Measurements from ENCODE around the gene GSC2. TPM values are rescaled to one million over a fixed set of nuclear protein-coding genes. Genes with fewer than 3 reads are reported as not detected.

The GSC2 gene
- total RNA-seq, 4 donors from 2014 or later, result not detected

DNA sequence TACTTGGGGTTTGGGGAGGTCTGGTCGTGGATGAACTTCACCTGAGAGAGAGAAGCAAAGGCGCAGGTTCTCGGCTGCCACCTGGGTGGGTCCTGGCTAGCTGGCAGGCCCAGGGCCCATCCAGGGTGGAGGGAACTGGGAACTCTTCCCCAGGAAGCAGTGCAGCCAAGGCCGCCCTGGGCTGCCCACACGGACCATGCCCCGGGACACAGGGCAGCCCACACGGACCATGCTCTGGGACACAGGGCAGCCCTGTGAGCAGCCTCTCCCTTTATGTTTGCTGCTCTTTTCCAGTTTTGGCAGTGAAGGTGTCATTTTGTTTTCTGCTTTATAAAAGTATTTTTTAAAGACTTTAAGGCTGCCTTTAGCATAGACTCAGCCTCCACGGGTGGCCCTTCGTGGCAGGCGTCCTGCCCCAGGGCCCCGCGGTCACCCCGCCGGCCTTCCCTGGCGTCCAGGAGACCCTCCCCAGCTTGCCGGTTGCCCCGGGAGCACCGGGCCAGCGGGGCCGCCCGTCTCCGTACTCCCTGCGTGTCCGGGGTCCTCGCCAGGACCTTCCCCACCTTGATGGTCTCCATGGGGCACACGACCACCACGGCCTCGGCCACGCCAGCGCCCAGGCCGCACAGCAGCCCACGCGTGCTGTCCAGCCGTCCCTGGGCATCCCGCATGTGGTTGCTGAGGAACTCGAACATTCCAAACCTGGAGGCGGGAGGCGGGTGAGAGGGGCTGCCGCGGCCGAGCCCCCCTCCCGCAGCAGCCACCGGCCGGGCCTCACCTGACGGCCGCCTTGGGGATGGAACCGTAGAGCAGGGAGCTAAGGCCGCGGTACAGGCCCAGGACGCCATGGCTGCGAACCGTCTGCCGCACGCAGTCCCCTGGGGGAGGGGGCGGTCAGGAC is 27.3 kb upstream of the GSC2 start:
- H3K9me3 ChIP-seq, result no peaks in the 10 kb centered on the region
- TF ChIP-seq EP300 (IDR thresholded peaks at IDR 0.05), result no peak
- TF ChIP-seq POLR2AphosphoS5 (IDR thresholded peaks at IDR 0.05), result no peak
- TF ChIP-seq, protein P1, sequence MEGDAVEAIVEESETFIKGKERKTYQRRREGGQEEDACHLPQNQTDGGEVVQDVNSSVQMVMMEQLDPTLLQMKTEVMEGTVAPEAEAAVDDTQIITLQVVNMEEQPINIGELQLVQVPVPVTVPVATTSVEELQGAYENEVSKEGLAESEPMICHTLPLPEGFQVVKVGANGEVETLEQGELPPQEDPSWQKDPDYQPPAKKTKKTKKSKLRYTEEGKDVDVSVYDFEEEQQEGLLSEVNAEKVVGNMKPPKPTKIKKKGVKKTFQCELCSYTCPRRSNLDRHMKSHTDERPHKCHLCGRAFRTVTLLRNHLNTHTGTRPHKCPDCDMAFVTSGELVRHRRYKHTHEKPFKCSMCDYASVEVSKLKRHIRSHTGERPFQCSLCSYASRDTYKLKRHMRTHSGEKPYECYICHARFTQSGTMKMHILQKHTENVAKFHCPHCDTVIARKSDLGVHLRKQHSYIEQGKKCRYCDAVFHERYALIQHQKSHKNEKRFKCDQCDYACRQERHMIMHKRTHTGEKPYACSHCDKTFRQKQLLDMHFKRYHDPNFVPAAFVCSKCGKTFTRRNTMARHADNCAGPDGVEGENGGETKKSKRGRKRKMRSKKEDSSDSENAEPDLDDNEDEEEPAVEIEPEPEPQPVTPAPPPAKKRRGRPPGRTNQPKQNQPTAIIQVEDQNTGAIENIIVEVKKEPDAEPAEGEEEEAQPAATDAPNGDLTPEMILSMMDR (IDR thresholded peaks at IDR 0.05), result no peak
- TF ChIP-seq POLR2A (IDR thresholded peaks at IDR 0.05), result no peak
- H3K27me3 ChIP-seq, result no peaks in the 10 kb centered on the region
- peak overlapping the region; percentile 94 for H3K4me3 ChIP-seq
- peaks cover 60% of the 10 kb centered on the region for H3K4me1 ChIP-seq
- peak overlapping the region; percentile 92 for H3K27ac ChIP-seq
- H3K36me3 ChIP-seq, result no peaks in the 10 kb centered on the region
- no peak for DNase-seq (ENCODE audit: low spot score in 2 of 2)
- 36% methylated on average over 13 of the region's 55 CpGs for WGBS

DNA sequence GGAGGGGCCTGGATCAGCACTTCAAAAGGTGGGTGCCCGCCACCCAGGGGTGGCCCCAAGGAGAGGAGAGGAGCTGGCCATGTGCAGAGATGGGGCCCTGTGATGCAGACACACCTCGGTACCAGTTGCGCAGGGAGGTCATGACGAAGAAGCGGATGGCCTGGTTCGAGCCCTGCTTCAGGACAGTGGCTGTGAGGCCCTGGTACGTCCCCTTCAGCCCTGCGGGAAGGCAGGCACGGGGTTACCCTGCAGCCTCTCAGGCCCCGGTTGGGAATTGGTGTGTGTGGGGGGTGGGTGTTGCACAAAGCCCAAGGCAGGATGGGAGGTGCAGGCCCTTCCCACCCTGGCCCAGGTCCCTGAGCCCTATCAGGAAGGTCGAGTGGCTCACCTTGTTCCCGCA is 26.6 kb upstream of the GSC2 start:
- Histone ChIP-seq H3K9me3 (no peaks in the 10 kb centered on the region), H3K4me1 (peaks cover 64% of the 10 kb centered on the region), H3K27ac (no peak overlapping the region), H3K4me3 (no peak overlapping the region), H3K27me3 (no peaks in the 10 kb centered on the region), H3K36me3 (no peaks in the 10 kb centered on the region)
- DNase-seq (ENCODE audit: low spot score in 2 of 2), result no peak
- TF ChIP-seq EP300 (IDR thresholded peaks at IDR 0.05) (no peak), POLR2AphosphoS5 (IDR thresholded peaks at IDR 0.05) (no peak), POLR2A (IDR thresholded peaks at IDR 0.05) (no peak)
- TF ChIP-seq, protein P1 (IDR thresholded peaks at IDR 0.05), result no peak
- 79% methylated on average over 3 of the region's 12 CpGs for WGBS

DNA sequence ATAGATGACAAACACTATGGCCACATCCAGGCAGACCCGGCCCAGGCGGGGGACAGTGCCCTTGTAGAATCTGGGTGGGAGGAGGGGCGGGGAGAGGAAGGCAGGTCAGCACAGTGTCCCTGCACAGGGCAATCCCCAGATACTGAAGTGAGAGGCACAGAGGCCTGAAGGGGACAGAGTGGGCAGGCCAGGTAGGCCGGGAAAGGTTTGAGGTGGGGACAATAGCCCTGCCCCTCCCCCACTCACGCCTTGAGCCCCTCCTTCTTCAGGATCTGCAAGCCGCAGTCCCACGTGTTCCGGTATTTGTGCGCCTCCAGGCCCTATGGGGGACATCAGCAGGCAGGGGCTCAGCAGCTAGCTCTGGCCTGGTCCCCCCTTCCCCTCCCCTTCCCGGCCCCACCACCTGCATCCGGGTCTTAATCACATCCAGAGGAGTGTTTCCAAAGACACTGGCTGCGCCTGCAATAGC is 26.1 kb upstream of the GSC2 start:
- no peaks in the 10 kb centered on the region for H3K27me3 ChIP-seq
- no peaks in the 10 kb centered on the region for H3K36me3 ChIP-seq
- WGBS, result 52% methylated on average over 12 of the region's 12 CpGs
- peaks cover 64% of the 10 kb centered on the region for H3K4me1 ChIP-seq
- H3K9me3 ChIP-seq, result no peaks in the 10 kb centered on the region
- H3K27ac ChIP-seq, result no peak overlapping the region
- no peak overlapping the region for H3K4me3 ChIP-seq
- no peak for DNase-seq (ENCODE audit: low spot score in 2 of 2)
- TF ChIP-seq POLR2AphosphoS5 (IDR thresholded peaks at IDR 0.05), result no peak
- TF ChIP-seq, protein P1 (IDR thresholded peaks at IDR 0.05), result no peak
- TF ChIP-seq POLR2A (IDR thresholded peaks at IDR 0.05), result no peak
- TF ChIP-seq EP300 (IDR thresholded peaks at IDR 0.05), result no peak

DNA sequence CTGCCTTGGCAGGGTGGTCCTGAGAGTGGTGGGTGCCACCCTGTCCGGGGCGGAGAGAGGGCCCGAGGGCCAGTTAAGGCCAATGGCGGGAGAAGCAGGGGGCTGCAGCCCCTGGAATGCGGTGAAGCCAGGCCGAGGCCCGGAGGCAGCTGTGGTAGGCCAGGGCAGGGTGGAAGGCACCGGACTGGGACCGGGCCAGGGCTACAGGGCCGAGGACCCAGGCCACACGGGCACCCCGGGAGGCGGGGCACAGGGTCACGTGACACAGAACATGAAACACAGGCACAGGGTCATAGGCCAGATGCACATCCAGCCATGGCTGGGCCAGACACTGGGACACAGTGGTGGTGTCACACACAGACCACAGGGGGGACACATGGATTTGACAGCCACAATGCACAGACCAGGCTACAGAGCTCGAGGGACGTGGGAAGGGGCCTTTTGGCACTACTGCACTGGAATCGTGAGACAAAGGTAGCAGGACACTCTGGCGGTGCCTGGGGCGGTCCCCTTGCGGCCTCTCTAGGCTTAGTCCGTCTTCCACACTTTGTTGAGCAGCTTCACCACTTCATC is 25.6 kb upstream of the GSC2 start:
- peaks cover 68% of the 10 kb centered on the region for H3K4me1 ChIP-seq
- DNase-seq (ENCODE audit: low spot score in 2 of 2), result no peak
- H3K27ac ChIP-seq, result no peak overlapping the region
- WGBS, result 87% methylated on average over 5 of the region's 21 CpGs
- H3K4me3 ChIP-seq, result no peak overlapping the region
- H3K36me3 ChIP-seq, result no peaks in the 10 kb centered on the region
- H3K27me3 ChIP-seq, result no peaks in the 10 kb centered on the region
- TF ChIP-seq POLR2A (IDR thresholded peaks at IDR 0.05), result no peak
- no peak for TF ChIP-seq EP300 (IDR thresholded peaks at IDR 0.05)
- TF ChIP-seq, protein P1 (IDR thresholded peaks at IDR 0.05), result no peak
- TF ChIP-seq POLR2AphosphoS5 (IDR thresholded peaks at IDR 0.05), result no peak
- H3K9me3 ChIP-seq, result no peaks in the 10 kb centered on the region

DNA sequence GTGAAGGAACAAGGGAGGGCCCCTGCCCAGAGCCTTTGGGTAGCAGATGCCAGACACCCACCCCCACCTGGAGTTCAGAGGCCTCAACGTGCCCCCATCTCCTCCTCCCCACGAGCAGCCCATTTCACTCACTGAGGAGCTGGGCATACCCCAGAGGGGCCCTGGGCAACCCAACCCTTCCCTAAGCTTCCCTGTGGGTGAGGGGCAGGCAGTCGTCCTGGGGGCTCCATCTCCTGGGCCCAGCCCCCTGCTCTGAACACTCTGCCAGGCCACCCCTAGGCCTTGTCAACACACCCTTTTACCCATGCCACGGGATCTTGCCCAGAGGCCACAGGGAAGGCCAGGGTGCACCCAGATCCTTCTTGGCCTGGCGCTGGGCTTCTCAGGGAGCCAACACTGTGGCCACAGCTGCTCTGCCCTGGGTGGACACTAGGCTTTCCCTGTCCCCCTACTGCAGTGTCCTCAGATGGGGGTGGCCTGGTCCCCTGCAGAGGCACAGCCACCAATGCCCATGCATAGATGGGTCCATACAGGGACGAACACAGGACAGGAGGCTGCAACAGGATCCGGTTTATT is 25.0 kb upstream of the GSC2 start:
- Histone ChIP-seq H3K27me3 (peaks cover 1% of the 10 kb centered on the region), H3K36me3 (no peaks in the 10 kb centered on the region), H3K9me3 (no peaks in the 10 kb centered on the region), H3K4me3 (no peak overlapping the region), H3K27ac (no peak overlapping the region), H3K4me1 (peaks cover 72% of the 10 kb centered on the region)
- no peak for TF ChIP-seq EP300 (IDR thresholded peaks at IDR 0.05)
- TF ChIP-seq POLR2AphosphoS5 (IDR thresholded peaks at IDR 0.05), result no peak
- WGBS, result 45% methylated on average over 6 of the region's 7 CpGs
- DNase-seq (ENCODE audit: low spot score in 2 of 2), result peak in 1 of 2 donors; percentile 66

All from suprapubic skin (tissue), 4 donors.